ENCODE measurements around the gene EIF4A2. TPM values are rescaled to one million over a fixed set of nuclear protein-coding genes. Genes with fewer than 3 reads are reported as not detected.
"Not testable (repeated sequence)": the region's sequence is repeated elsewhere in the genome, so short reads cannot be mapped to it uniquely, and the experiment has no call there.

Gene EIF4A2
- total and polyA plus RNA-seq, 8 donors: 344 to 925 (median 756) TPM

DNA sequence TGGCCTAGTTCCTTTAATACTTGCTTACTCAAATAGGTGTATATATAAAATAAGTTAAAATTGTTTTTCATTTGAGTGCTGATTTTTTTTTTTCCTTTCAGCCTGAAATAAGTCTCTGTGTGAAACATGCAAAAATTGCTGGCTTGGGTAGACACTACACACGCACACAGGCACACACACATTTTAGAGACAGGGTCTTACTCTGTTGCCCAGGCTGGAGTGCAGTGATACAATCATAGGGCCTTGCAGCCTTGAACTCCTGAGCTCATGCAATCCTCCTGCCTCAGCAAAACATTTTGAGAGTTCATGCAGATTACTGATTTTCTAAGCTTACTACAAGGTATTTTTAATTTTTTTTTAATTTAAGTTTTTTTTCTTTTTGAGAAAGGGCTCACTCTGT lies 35.6 kb downstream of the EIF4A2 start:
- Histone ChIP-seq H3K27ac (no peak overlapping the region), H3K36me3 (no peaks in the 10 kb centered on the region), H3K9me3 (no peaks in the 10 kb centered on the region), H3K4me3 (no peak overlapping the region), H3K27me3 (peaks cover 0 to 17% of the 10 kb centered on the region in 2 donors), H3K4me1 (no peaks in the 10 kb centered on the region)
- TF ChIP-seq, protein P1, sequence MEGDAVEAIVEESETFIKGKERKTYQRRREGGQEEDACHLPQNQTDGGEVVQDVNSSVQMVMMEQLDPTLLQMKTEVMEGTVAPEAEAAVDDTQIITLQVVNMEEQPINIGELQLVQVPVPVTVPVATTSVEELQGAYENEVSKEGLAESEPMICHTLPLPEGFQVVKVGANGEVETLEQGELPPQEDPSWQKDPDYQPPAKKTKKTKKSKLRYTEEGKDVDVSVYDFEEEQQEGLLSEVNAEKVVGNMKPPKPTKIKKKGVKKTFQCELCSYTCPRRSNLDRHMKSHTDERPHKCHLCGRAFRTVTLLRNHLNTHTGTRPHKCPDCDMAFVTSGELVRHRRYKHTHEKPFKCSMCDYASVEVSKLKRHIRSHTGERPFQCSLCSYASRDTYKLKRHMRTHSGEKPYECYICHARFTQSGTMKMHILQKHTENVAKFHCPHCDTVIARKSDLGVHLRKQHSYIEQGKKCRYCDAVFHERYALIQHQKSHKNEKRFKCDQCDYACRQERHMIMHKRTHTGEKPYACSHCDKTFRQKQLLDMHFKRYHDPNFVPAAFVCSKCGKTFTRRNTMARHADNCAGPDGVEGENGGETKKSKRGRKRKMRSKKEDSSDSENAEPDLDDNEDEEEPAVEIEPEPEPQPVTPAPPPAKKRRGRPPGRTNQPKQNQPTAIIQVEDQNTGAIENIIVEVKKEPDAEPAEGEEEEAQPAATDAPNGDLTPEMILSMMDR (IDR thresholded peaks at IDR 0.05): no peak
- intact Hi-C loops (cut with DNase I): no loop called here
- ATAC-seq (no peak), DNase-seq (no peak)

DNA sequence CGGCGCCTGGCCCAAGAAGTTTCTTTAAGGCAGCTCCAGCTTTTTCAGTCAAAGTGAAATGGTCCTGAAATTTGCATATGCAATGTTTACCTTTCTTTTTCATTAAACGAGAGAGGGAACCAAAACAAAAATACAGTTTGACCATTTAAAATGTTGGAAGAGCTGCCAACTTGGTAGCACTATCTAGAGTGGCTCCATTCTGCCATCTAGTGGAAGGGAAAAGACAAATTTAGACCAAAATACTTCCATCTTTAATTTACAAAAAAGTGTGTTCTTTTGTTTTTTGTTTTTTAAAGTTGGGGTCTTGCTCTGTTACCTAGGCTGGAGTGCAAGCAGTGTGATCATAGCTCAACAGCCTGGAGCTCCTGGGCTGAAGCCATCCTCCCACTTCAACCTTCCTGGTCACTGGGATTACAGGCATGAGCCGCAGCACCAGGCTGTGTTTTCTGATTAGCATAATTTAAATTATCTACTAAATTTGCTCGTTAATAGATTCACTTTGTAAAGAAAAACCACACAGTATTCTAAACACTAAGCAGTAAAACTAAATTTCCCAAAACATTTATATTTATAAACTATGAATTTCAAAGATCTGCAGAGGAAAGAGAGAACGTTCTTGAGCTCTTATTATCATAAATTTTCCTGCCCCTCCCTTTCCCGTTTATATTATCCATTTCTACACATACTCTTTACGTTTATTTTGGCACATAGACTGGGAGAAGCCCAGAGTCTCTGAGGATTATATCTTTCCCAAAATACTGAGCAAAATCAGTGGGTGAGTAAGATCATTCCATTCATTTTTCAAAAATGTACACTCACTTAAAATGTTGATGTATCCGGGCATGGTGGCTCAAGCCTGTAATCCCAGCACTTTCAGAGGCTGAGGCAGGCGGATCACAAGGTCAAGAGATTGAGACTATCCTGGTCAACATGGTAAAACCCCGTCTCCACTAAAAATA lies 38.3 kb downstream of the EIF4A2 start:
- peaks cover 26 to 43% of the 10 kb centered on the region in 2 donors for H3K27me3 ChIP-seq
- peak in 1 of 4 donors; percentile 44 for DNase-seq
- intact Hi-C loops (cut with DNase I): loop anchor here in 1 of 2 donors (5.0 kb wide), 1 partner anchor 204 kb away; no protein-coding TSS in a partner anchor
- H3K36me3 ChIP-seq: no peaks in the 10 kb centered on the region
- TF ChIP-seq, protein P1 (IDR thresholded peaks at IDR 0.05): peak; percentile 40 to 52
- H3K9me3 ChIP-seq: no peaks in the 10 kb centered on the region
- peak; percentile 63 for ATAC-seq
- H3K27ac ChIP-seq: no peak overlapping the region
- peaks cover 0 to 13% of the 10 kb centered on the region in 2 donors for H3K4me1 ChIP-seq
- H3K4me3 ChIP-seq: no peak overlapping the region

DNA sequence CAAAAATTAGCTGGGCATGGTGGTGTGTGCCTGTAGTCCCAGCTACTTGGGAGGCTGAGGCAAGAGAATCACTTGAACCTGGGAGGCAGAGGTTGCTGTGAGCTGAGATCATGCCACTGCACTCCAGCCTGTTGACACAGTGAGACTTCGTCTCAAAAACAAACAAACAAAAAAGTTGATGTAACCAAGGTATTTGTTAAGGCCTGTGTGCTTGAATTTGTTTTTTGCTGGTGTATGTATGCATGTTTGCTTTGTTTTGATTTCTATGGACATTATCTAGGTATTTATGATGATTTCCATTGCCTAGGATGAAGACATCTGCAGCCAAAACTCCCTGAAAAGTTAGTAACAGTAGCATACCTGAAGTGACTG lies 39.0 kb downstream of the EIF4A2 start:
- not testable (repeated sequence) for H3K36me3 ChIP-seq, ATAC-seq, H3K9me3 ChIP-seq, DNase-seq, H3K4me3 ChIP-seq, H3K27ac ChIP-seq
- peaks cover 0 to 15% of the 10 kb centered on the region in 2 donors for H3K4me1 ChIP-seq
- H3K27me3 ChIP-seq: peaks cover 26 to 48% of the 10 kb centered on the region in 2 donors
- intact Hi-C loops (cut with DNase I): loop anchor here in 1 of 2 donors (5.0 kb wide), 1 partner anchor 205 kb away; no protein-coding TSS in a partner anchor

DNA sequence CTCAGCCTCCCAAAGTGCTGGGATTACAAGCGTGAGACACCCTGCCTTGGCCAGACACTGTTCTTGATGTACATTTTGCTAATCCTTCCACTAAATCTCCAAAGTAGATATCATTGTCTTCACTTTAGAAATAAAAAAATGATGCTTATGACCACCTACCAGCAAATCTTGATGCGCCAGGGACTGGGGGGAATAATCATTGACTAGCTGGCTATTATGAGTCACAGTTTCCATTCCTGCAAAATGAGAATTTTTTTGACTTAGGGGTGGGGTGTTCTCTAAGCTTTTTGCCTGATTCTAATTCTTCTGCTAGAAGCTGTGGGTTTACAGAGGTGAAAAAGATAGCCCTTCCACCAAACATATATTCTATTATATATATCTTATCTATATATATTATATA lies 40.0 kb downstream of the EIF4A2 start:
- H3K4me3 ChIP-seq: no peak overlapping the region
- DNase-seq: no peak
- no peaks in the 10 kb centered on the region for H3K9me3 ChIP-seq
- H3K4me1 ChIP-seq: peaks cover 0 to 20% of the 10 kb centered on the region in 2 donors
- ATAC-seq: no peak
- no peak overlapping the region for H3K27ac ChIP-seq
- H3K36me3 ChIP-seq: no peaks in the 10 kb centered on the region
- intact Hi-C loops (cut with DNase I): loop anchor here in 1 of 2 donors (5.0 kb wide), 1 partner anchor 206 kb away; no protein-coding TSS in a partner anchor
- TF ChIP-seq, protein P1 (IDR thresholded peaks at IDR 0.05): no peak
- H3K27me3 ChIP-seq: peaks cover 31 to 56% of the 10 kb centered on the region in 2 donors

DNA sequence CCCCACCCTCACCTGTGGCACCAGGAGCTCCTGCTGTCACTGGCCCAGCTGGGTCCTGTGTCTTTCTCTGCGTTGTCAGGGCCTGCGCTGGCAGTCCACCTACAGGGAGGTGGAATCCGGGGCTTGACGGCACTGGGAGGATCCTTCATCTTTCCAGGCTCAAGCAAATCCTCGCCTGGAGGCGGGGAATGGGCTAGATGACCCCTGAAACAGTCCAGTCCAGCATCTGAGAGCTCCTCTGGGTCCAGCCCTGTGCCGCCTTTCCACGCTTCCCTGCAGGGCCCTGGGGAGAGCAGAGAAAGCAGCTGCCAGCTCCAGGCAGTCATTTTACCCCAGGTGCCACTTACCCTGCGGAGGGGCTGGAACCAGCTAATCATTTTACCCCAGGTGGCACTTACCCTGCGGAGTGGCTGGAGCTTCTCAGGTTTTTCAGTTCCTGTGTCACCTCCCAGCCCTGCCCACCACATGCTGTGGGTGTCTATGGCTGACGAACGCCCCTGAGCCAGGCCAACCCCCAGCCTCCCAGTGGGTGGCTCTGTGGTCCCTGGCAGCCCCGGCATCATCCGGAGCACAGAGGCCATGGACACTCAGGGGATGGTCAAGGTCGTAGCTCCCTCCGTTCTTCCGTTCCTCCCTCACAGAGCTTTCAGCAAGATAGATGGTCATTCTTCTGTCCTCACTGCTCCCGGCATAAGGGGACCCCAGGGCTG lies 41.2 kb downstream of the EIF4A2 start:
- H3K36me3 ChIP-seq: no peaks in the 10 kb centered on the region
- TF ChIP-seq, protein P1 (IDR thresholded peaks at IDR 0.05): no peak
- DNase-seq (no peak), ATAC-seq (no peak)
- no peak overlapping the region for H3K27ac ChIP-seq
- intact Hi-C loops (cut with DNase I): loop anchor here in 1 of 2 donors (5.0 kb wide), 1 partner anchor 207 kb away; no protein-coding TSS in a partner anchor
- peaks cover 0 to 20% of the 10 kb centered on the region in 2 donors for H3K4me1 ChIP-seq
- no peaks in the 10 kb centered on the region for H3K9me3 ChIP-seq
- peaks cover 43 to 68% of the 10 kb centered on the region in 2 donors for H3K27me3 ChIP-seq
- H3K4me3 ChIP-seq: no peak overlapping the region
